GM21737 (cell line): ENCODE measurements around the gene MYBPC3.

ENCODE experiments used
- ATAC-seq: cut with Tn5 transposase; IDR thresholded peaks from one replicate; pipeline ENCODE4 v1.9.1; 2021; ENCODE audit warnings: mild to moderate bottlenecking, moderate library complexity; ENCODE audit not compliant: unreplicated experiment

MYBPC3 gene

DNA sequence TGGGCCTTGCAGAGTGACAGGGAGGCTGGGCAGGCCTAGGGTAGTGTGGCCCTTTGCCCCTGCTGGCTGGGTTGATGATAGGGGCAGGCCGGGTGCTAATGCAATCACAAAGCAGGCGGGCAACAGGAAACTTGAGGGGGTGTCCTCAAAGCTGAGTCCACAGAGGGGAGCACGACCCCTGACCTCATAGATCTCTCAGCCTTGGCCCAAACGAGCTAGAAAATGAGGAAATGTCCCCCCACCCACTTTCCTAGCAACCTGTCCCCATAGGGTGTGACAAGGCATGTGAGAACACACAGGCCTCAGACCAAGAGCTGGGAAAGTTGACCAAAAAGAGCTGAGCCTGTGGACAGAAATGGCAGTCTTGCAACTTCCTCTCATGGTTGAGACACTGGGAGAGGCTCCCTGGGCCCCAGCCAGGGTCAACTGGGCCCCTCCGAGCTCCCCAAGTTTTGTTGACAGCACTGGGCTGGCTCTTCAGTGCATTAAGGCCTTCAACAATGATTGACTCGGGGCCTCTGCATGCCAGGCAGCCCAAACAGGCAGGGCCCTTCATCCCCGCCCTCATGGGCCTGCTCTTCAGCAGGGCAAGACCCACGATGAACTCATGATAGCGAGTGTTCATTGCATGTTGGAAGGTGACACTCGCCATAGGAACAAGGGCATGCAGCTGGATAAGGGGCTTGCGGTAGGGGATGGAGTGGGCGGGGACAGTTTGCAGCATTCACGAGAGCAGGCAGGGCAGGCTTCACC is 35.6 kb upstream of the MYBPC3 start:
- no peak for ATAC-seq

DNA sequence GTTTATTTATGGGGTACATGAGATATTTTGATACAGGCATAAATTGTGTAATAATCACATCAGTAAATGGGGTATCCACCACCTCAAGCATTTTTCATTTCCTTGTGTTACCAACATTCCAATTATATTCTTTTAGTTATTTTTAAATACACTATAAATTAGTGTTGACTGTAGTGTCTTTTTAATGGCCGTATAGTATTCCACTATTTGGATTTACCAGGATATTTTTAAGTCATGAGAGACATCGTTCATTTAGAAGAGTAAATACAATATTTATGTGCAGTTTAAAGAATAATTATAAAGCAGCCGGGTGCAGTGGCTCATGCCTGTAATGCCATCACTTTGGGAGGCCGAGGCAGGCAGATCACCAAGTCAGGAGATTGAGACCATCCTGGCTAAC is 32.0 kb upstream of the MYBPC3 start:
- no peak for ATAC-seq

DNA sequence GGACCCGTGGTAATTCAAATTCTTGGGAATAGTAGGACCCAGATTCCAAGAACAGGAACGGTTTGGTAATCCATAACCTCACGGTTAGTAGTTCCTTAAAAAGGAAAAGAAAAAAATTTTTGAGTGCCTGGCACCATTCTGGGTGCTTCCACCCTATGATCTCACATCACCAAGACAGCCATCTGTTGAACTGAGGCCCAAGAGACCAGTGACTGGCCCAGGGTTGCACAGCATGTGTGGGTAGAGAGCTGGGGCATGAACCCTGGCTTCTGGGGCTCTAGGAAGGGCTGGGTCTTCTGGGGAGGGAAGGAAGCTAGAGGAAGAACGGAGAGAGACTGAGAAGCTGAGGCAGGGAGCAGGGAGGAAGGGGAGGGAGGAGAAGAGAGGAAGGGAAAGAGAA is 30.6 kb upstream of the MYBPC3 start:
- ATAC-seq = no peak

DNA sequence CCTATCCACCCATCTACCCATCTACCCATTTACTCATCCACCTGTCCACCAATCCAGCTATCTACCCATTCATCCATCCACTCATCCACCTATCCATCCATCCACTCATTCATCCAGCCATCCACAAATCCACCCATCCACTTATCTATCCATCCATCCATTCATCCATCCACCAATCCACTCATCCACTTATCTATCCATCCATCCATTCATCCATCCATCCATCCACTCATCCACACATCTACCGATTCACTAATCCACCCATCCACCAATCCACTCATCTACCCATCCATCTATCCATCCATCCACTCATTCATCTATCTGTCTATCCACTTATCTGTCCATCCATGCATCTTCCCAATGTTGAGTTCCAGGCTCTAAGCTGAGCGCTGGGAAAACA is 27.6 kb upstream of the MYBPC3 start:
- no peak for ATAC-seq

DNA sequence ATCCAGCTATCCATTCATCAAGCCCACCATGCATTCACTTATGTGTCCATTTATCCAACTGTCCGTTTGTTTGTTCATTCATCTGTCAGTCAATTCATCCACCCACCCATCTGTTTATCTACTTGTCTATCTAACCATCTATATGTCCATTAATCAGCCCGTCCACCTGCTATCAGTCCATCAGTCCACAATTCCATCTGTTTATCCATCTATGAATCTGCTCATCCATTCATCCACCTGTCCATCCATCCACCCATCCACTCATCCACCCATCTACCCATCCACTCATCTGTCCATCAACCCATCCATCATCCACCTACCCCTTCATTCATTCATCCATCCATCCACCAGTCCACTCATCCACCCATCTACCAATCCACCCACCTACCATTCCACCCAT is 26.8 kb upstream of the MYBPC3 start:
- no peak for ATAC-seq

DNA sequence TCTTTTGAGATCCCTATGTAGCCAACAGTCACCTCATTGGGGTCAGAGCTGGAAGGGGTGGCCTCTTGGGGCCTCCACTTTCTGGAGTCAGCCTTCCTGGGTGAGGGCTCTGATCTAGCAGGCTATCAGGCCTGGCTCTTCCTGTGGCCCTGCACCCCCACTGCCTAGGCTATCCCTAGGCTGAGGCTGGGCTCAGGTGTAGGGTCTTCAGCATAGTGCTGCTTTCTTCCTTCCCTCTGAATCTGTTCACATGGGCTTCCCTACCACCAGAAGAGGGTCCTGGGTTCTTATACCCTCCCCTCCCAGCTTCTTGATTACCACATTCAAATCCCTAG is 26.3 kb upstream of the MYBPC3 start:
- no peak for ATAC-seq

DNA sequence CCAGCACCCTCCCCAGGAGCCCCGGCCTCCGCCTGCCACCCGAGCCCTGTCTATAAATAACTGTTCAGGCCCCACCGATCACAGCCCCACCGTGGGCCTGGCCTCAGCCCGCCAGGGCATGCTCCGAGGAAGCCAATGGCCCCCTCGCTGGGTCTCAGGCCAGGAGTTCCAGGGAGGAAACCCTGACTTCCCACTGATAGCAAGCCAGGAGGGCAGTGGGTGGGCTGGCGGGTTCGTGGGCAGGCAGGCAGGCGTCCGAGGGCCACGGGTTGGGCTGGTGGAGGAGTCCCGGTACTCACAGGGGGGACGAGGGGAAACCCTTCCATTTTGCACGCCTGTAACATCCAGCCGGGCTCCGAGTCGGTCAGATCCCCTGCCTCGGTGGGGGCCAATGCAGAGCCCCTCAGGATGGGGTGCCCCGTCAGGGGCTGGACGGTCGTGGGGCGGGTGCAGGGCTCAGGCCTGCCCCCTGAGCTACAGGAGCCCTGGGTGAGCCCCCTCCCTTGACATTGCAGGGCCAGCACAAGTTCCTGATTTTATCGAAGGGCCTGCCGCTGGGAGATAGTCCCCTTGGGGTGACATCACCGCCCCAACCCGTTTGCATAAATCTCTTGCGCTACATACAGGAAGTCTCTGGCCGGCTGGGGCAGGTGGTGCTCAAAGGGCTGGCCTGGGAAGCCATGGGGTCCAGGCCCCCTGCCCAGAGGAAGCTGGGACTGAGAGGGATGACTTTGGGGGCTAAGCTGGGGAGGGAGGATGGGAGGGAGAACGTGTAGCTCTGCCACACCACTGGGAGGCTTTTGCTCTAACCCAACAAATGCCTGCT is 25.7 kb upstream of the MYBPC3 start, which contains the start of gene SPI1:
Gene SPI1 (minus strand): TSS at position 538 of the 826 bp plus-strand sequence. CDS start 194 bp downstream, at position 344.
- ATAC-seq = peak; percentile 81

GRCh38 chr11:47377571-47378009 is 25.1 kb upstream of the MYBPC3 start:
- ATAC-seq = no peak

GRCh38 chr11:47376525-47377371 is 24.2 kb upstream of the MYBPC3 start:
- ATAC-seq = no peak

GRCh38 chr11:47376107-47376524 is 23.6 kb upstream of the MYBPC3 start:
- ATAC-seq = no peak

- ATAC-seq = no peak
Observed at GRCh38 chr11:47375546-47376085, 23.1 kb upstream of the MYBPC3 start.

- ATAC-seq = no peak
Observed at GRCh38 chr11:47375020-47375419, 22.5 kb upstream of the MYBPC3 start.

DNA sequence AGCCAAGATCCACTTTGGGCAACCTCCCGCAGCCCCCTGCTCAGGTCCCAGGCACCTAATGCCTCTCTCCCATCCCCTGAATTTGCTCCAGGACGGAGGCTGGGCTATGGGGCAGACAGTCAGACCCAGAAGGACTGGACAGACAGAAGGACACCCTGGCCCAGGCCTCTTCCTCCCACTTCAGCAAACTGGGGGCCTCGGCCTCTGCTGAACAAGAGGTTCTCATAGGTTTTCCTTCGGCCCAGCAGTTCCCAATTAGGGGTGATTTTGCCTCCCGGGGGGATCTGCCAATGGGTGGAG is 22.2 kb upstream of the MYBPC3 start:
- no peak for ATAC-seq

GRCh38 chr11:47373876-47374719 is 21.6 kb upstream of the MYBPC3 start:
- no peak for ATAC-seq

DNA sequence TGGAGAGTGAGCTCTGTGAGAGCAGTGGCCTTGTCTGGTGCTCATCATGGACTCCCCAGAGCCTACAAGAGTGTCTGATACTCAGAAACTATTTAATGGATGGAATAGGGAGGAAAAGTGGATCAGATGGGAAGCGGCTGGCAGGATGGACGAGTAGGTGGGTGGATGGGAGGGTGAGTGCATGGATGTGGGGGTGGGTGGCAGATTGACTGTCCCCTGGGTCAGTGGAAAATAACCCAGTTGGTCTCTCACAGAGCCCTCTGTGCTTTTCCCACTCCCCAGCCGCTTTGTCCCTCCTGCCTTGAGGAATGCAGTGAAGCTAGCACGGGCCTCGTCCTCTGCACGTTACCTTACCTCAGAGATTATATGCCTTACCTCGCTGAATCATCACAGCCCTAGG is 19.9 kb upstream of the MYBPC3 start:
- ATAC-seq = no peak

GRCh38 chr11:47369676-47370075 is 17.2 kb upstream of the MYBPC3 start:
- no peak for ATAC-seq

- no peak for ATAC-seq
Observed at GRCh38 chr11:47366020-47366490, 13.6 kb upstream of the MYBPC3 start.

DNA sequence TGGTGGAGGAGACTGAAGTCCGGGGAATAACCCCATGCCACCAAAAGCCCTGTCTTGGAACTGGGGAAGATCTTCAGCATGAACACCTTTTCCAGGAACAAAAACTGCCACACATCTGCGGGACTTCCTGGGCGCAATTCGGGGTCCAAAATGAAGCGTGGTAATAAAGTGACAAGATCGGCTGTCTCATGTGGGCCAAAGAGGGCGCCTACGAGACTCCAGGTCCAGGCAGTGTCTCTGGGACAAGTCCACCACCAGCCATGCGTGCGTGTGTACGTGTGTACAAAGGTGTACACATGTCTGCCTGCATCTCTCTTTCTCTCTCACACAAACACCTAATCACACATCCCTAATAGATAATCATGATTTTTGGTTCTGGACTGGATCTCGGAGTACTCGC is 8.9 kb upstream of the MYBPC3 start:
- no peak for ATAC-seq

DNA sequence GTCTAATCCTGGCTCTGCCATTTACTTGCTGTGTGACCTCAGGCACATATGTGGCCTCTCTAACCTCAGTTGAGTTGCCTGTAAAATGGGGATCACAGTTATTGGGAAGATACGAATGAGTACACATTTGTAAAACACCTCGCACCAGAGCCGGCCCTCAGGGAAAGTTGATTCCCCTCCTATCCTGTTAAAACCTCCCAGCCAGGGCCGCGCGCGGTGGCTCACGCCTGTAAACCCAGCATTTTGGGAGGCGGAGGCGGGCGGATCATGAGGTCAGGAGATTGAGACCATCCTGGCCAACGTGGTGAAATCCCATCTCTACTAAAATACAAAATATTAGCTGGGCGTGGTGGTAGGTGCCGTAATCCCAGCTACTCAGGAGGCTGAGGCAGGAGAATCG is 7.8 kb upstream of the MYBPC3 start:
- ATAC-seq = no peak

GRCh38 chr11:47359586-47359985 is 7.1 kb upstream of the MYBPC3 start:
- ATAC-seq = no peak
